Esophagus muscularis mucosa (tissue), 4 donors: ENCODE measurements around the gene BRD7.

ENCODE experiments used
- EP300 ChIP-seq: sonication (generic); formaldehyde crosslinking; IDR thresholded peaks from one replicate; pipeline ENCODE4 v1.6.1; 2017; ENCODE audit warnings: antibody characterized with exemption
- POLR2A ChIP-seq: fragments of 450-650 bp; IDR thresholded peaks from one replicate; pipeline ENCODE4 v1.6.1; 2017; ENCODE audit warnings: antibody characterized with exemption, moderate library complexity, mild to moderate bottlenecking, low read depth
- POLR2AphosphoS5 ChIP-seq, 2 donors: sonication (generic); formaldehyde crosslinking; IDR thresholded peaks; one replicate each; pipeline ENCODE4 v1.6.1; 2017; ENCODE audit warnings: antibody characterized with exemption in 2 of 2
- TF ChIP-seq, protein P1 (sequence below), 3 experiments: fragments of 200-600 bp in 2 of 3; fragments of 450-650 bp in 1 of 3; sonication (generic) in 2 of 3; IDR thresholded peaks; one replicate each; pipeline ENCODE4 v1.5.1; 2017 to 2019; ENCODE audit warnings: antibody characterized with exemption in 3 of 3, mild to moderate bottlenecking in 2 of 3, moderate library complexity in 1 of 3

DNA sequence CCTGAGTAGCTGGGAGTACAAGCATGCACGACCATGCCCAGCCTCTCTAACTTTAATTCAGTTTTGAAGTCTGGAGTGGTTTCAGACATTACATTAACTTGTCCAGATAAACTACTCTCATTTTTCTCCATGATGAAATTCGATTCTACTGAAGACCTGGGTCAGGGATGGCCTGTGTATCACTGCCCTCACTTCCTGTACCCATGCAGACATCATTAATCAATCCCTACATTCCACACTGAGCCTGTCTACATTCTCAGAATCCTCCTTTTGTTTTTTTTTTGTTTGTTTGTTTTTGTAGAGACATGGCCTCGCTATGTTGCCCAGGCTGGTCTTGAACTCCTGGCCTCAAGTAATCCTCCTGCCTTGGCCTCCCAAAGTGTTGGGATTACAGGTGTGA, 79.9 kb downstream of the BRD7 start:
- TF ChIP-seq, protein P1, sequence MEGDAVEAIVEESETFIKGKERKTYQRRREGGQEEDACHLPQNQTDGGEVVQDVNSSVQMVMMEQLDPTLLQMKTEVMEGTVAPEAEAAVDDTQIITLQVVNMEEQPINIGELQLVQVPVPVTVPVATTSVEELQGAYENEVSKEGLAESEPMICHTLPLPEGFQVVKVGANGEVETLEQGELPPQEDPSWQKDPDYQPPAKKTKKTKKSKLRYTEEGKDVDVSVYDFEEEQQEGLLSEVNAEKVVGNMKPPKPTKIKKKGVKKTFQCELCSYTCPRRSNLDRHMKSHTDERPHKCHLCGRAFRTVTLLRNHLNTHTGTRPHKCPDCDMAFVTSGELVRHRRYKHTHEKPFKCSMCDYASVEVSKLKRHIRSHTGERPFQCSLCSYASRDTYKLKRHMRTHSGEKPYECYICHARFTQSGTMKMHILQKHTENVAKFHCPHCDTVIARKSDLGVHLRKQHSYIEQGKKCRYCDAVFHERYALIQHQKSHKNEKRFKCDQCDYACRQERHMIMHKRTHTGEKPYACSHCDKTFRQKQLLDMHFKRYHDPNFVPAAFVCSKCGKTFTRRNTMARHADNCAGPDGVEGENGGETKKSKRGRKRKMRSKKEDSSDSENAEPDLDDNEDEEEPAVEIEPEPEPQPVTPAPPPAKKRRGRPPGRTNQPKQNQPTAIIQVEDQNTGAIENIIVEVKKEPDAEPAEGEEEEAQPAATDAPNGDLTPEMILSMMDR (IDR thresholded peaks at IDR 0.05): no peak
- TF ChIP-seq POLR2A (no peak), POLR2AphosphoS5 (IDR thresholded peaks at IDR 0.05) (no peak), EP300 (no peak)
